Upper lobe of right lung (tissue), 1 donor: ENCODE results near the gene APBB1IP. TPM values are rescaled to one million over a fixed set of nuclear protein-coding genes. Genes with fewer than 3 reads are reported as not detected.
"Not testable (repeated sequence)": the region's sequence is repeated elsewhere in the genome, so short reads cannot be mapped to it uniquely, and the experiment has no call there.

Source experiments
- ATAC-seq: fragments of 200-7000 bp; cut with Tn5 transposase; one replicate; pipeline ENCODE4 v1.9.1; 2020; ENCODE audit warnings: mild to moderate bottlenecking, moderate library complexity
- DNase-seq: peaks from one replicate; pipeline ENCODE4 v3.0.0-alpha.2; 2020
- H3K27ac ChIP-seq: fragments of 200-600 bp; one replicate; pipeline ENCODE4 v1.8.0; 2022
- H3K27me3 ChIP-seq: fragments of 200-600 bp; one replicate; pipeline ENCODE4 v1.8.0; 2022; ENCODE audit warnings: mild to moderate bottlenecking
- H3K36me3 ChIP-seq: fragments of 200-600 bp; one replicate; pipeline ENCODE4 v1.8.0; 2022
- H3K4me1 ChIP-seq: fragments of 200-600 bp; one replicate; pipeline ENCODE4 v1.8.0; 2022
- H3K4me3 ChIP-seq: fragments of 200-600 bp; one replicate; pipeline ENCODE4 v1.8.0; 2022; ENCODE audit warnings: mild to moderate bottlenecking
- H3K9me3 ChIP-seq: fragments of 200-600 bp; one replicate; pipeline ENCODE4 v1.8.0; 2022
- CTCF ChIP-seq: fragments of 200-600 bp; IDR thresholded peaks from one replicate; pipeline ENCODE4 v1.8.0; 2022; ENCODE audit warnings: antibody characterized with exemption
- intact Hi-C: fragments of 100-400 bp; cut with DNase I; formaldehyde crosslinking; loops from one replicate; pipeline ENCODE4 v1.11.0; 2022
- total RNA-seq: library from RNA; stranded (reverse); fragmentation: NEBNext Ultra II Directional; extraction: Animal tissue kit (Norgen Biotek cat#: 25700); gene quantifications from one replicate; pipeline ENCODE4 v1.2.1, GENCODE V29; 2021
- donor health status: DM: no; HTN: yes; CAD: no; lungs with severe emphysema.

Gene APBB1IP
- total RNA-seq, 1 donor from 2014 or later = 19.2 TPM

- H3K27ac ChIP-seq = no peak overlapping the region
- H3K36me3 ChIP-seq = no peaks in the 10 kb centered on the region
- H3K27me3 ChIP-seq = no peaks in the 10 kb centered on the region
- H3K4me1 ChIP-seq = no peaks in the 10 kb centered on the region
- TF ChIP-seq CTCF = no peak
- no peaks in the 10 kb centered on the region for H3K9me3 ChIP-seq
- ATAC-seq (peak; percentile 48), DNase-seq (no peak)
- no peak overlapping the region for H3K4me3 ChIP-seq
- intact Hi-C loops = no loop called here
These were observed 135.5 kb downstream of the APBB1IP start for GRCh38 chr10:26573674-26574073.

GRCh38 chr10:26574783-26575182 lies 136.6 kb downstream of the APBB1IP start:
- Histone ChIP-seq H3K36me3 (no peaks in the 10 kb centered on the region), H3K9me3 (no peaks in the 10 kb centered on the region), H3K27ac (no peak overlapping the region), H3K4me3 (no peak overlapping the region), H3K27me3 (no peaks in the 10 kb centered on the region), H3K4me1 (no peaks in the 10 kb centered on the region)
- no peak for DNase-seq
- TF ChIP-seq CTCF = no peak
- intact Hi-C loops = no loop called here
- ATAC-seq = peak; percentile 45

GRCh38 chr10:26578371-26578770 lies 140.2 kb downstream of the APBB1IP start:
- DNase-seq, H3K27me3 ChIP-seq, H3K4me1 ChIP-seq, H3K27ac ChIP-seq, H3K9me3 ChIP-seq, H3K36me3 ChIP-seq, intact Hi-C loops, ATAC-seq, H3K4me3 ChIP-seq: not testable (repeated sequence)

- no peaks in the 10 kb centered on the region for H3K4me1 ChIP-seq
- no peak for DNase-seq
- intact Hi-C loops = no loop called here
- H3K36me3 ChIP-seq = no peaks in the 10 kb centered on the region
- no peak for ATAC-seq
- no peaks in the 10 kb centered on the region for H3K9me3 ChIP-seq
- no peak overlapping the region for H3K27ac ChIP-seq
- H3K4me3 ChIP-seq = no peak overlapping the region
- H3K27me3 ChIP-seq = no peaks in the 10 kb centered on the region
- no peak for TF ChIP-seq CTCF
These were observed 141.3 kb downstream of the APBB1IP start for GRCh38 chr10:26579256-26580063.

- Histone ChIP-seq H3K4me3 (no peak overlapping the region), H3K36me3 (no peaks in the 10 kb centered on the region), H3K4me1 (no peaks in the 10 kb centered on the region), H3K27ac (no peak overlapping the region), H3K27me3 (no peaks in the 10 kb centered on the region), H3K9me3 (no peaks in the 10 kb centered on the region)
- ATAC-seq = no peak
- no peak for TF ChIP-seq CTCF
- DNase-seq = no peak
- intact Hi-C loops = no loop called here
These were observed 148.1 kb downstream of the APBB1IP start for GRCh38 chr10:26586211-26586610.

GRCh38 chr10:26588611-26589010 lies 150.5 kb downstream of the APBB1IP start:
- no peaks in the 10 kb centered on the region for H3K9me3 ChIP-seq
- ATAC-seq (peak; percentile 13), DNase-seq (no peak)
- no peaks in the 10 kb centered on the region for H3K36me3 ChIP-seq
- H3K27me3 ChIP-seq = no peaks in the 10 kb centered on the region
- H3K4me3 ChIP-seq = no peak overlapping the region
- intact Hi-C loops = no loop called here
- H3K27ac ChIP-seq = no peak overlapping the region
- no peaks in the 10 kb centered on the region for H3K4me1 ChIP-seq
- TF ChIP-seq CTCF = no peak

- intact Hi-C loops, H3K36me3 ChIP-seq, H3K9me3 ChIP-seq, H3K4me1 ChIP-seq, H3K4me3 ChIP-seq, ATAC-seq, DNase-seq, H3K27me3 ChIP-seq, H3K27ac ChIP-seq: not testable (repeated sequence)
These were observed 151.7 kb downstream of the APBB1IP start for GRCh38 chr10:26589813-26590212.
